ENCODE measurements around the gene SEC61G.

Gene SEC61G

GRCh38 chr7:54758702-54759592, at the start of gene SEC61G:
Gene SEC61G (minus strand): TSS chr7:54759211. CDS start chr7:54757588, 1,623 bp downstream.
- in situ Hi-C loops (cut with HindIII; ENCODE audit: low pct_ligation_motif_present, low pct_unique_long_range_greater_than_20kb, low sequenced_read_pairs) = no loop called here
- DNase-seq = peak; percentile 99

- in situ Hi-C loops (cut with HindIII; ENCODE audit: low pct_ligation_motif_present, low pct_unique_long_range_greater_than_20kb, low sequenced_read_pairs) = no loop called here
- no peak for DNase-seq
These were observed 43.8 kb upstream of the SEC61G start for GRCh38 chr7:54802841-54803240.

- in situ Hi-C loops (cut with HindIII; ENCODE audit: low pct_ligation_motif_present, low pct_unique_long_range_greater_than_20kb, low sequenced_read_pairs) = no loop called here
- DNase-seq = no peak
These were observed 43.1 kb upstream of the SEC61G start for GRCh38 chr7:54802114-54802513.

- DNase-seq = no peak
- in situ Hi-C loops (cut with HindIII; ENCODE audit: low pct_ligation_motif_present, low pct_unique_long_range_greater_than_20kb, low sequenced_read_pairs) = no loop called here
These were observed 40.8 kb upstream of the SEC61G start for GRCh38 chr7:54799792-54800191.

- DNase-seq = no peak
- in situ Hi-C loops (cut with HindIII; ENCODE audit: low pct_ligation_motif_present, low pct_unique_long_range_greater_than_20kb, low sequenced_read_pairs) = no loop called here
These were observed 39.5 kb upstream of the SEC61G start for GRCh38 chr7:54798530-54798929.

- no peak for DNase-seq
- in situ Hi-C loops (cut with HindIII; ENCODE audit: low pct_ligation_motif_present, low pct_unique_long_range_greater_than_20kb, low sequenced_read_pairs) = no loop called here
These were observed 37.8 kb upstream of the SEC61G start for GRCh38 chr7:54796853-54797252.

- in situ Hi-C loops (cut with HindIII; ENCODE audit: low pct_ligation_motif_present, low pct_unique_long_range_greater_than_20kb, low sequenced_read_pairs) = no loop called here
- no peak for DNase-seq
These were observed 37.1 kb upstream of the SEC61G start for GRCh38 chr7:54796150-54796549.

GRCh38 chr7:54792383-54792782, 33.4 kb upstream of the SEC61G start:
- in situ Hi-C loops (cut with HindIII; ENCODE audit: low pct_ligation_motif_present, low pct_unique_long_range_greater_than_20kb, low sequenced_read_pairs) = no loop called here
- DNase-seq = no peak

- peak; percentile 92 for DNase-seq
- in situ Hi-C loops (cut with HindIII; ENCODE audit: low pct_ligation_motif_present, low pct_unique_long_range_greater_than_20kb, low sequenced_read_pairs) = no loop called here
These were observed 29.7 kb upstream of the SEC61G start for GRCh38 chr7:54788664-54789063.

GRCh38 chr7:54785261-54785660, 26.2 kb upstream of the SEC61G start:
- no peak for DNase-seq
- in situ Hi-C loops (cut with HindIII; ENCODE audit: low pct_ligation_motif_present, low pct_unique_long_range_greater_than_20kb, low sequenced_read_pairs) = no loop called here

- in situ Hi-C loops (cut with HindIII; ENCODE audit: low pct_ligation_motif_present, low pct_unique_long_range_greater_than_20kb, low sequenced_read_pairs) = no loop called here
- DNase-seq = no peak
These were observed 24.9 kb upstream of the SEC61G start for GRCh38 chr7:54783952-54784351.

GRCh38 chr7:54782829-54783228, 23.8 kb upstream of the SEC61G start:
- DNase-seq = no peak
- in situ Hi-C loops (cut with HindIII; ENCODE audit: low pct_ligation_motif_present, low pct_unique_long_range_greater_than_20kb, low sequenced_read_pairs) = no loop called here

GRCh38 chr7:54782314-54782713, 23.3 kb upstream of the SEC61G start:
- no peak for DNase-seq
- in situ Hi-C loops (cut with HindIII; ENCODE audit: low pct_ligation_motif_present, low pct_unique_long_range_greater_than_20kb, low sequenced_read_pairs) = no loop called here

- DNase-seq = no peak
These were observed 22.3 kb upstream of the SEC61G start for GRCh38 chr7:54781134-54781920.

GRCh38 chr7:54780490-54780889, 21.5 kb upstream of the SEC61G start:
- in situ Hi-C loops (cut with HindIII; ENCODE audit: low pct_ligation_motif_present, low pct_unique_long_range_greater_than_20kb, low sequenced_read_pairs) = no loop called here
- DNase-seq = no peak

More at GRCh38 chr7:54781134-54781920, 22.3 kb upstream of the SEC61G start:
- in situ Hi-C loops (cut with HindIII; ENCODE audit: low pct_ligation_motif_present, low pct_unique_long_range_greater_than_20kb, low sequenced_read_pairs) = no loop called here

GRCh38 chr7:54778696-54779540, 19.9 kb upstream of the SEC61G start:
- in situ Hi-C loops (cut with HindIII; ENCODE audit: low pct_ligation_motif_present, low pct_unique_long_range_greater_than_20kb, low sequenced_read_pairs) = loop anchor here (10.0 kb wide), 1 partner anchor 486 kb away; no protein-coding TSS in a partner anchor
- DNase-seq = no peak

GRCh38 chr7:54778166-54778565, 19.2 kb upstream of the SEC61G start:
- DNase-seq = no peak
- in situ Hi-C loops (cut with HindIII; ENCODE audit: low pct_ligation_motif_present, low pct_unique_long_range_greater_than_20kb, low sequenced_read_pairs) = loop anchor here (10.0 kb wide), 1 partner anchor 487 kb away; no protein-coding TSS in a partner anchor
